ENCODE results near the gene LHX5. TPM values are rescaled to one million over a fixed set of nuclear protein-coding genes. Genes with fewer than 3 reads are reported as not detected.

Gene LHX5
- polyA plus RNA-seq, 2 donors: not detected

DNA sequence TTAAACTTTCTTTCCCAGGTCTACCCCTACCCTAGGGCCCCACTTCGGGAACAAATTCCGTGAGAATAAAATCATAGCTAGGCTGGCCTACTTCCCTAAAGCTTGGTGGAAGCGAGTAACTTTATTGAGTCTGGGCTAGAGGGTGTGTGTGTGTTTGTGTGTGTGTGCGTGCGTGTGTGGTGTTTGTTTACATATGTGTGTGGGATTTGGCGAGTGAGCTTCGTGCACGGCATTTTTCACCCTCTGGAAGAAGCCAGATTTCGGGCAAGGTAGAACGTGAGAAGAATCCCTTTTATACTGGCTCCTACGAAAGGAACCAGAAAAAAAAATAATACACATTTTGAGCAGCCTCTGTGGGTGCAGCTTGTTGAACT lies 7.5 kb upstream of the LHX5 start:
- Histone ChIP-seq H3K36me3 (ENCODE audit: control insufficient read depth in 2 of 2, insufficient read depth in 2 of 2, low read length in 1 of 2) (no peaks in the 10 kb centered on the region), H3K4me3 (ENCODE audit: low read depth in 1 of 2, low read length in 2 of 2) (no peak overlapping the region), H3K9me3 (ENCODE audit: control insufficient read depth in 2 of 2, insufficient read depth in 1 of 2, low read depth in 1 of 2, low read length in 1 of 2) (no peaks in the 10 kb centered on the region), H3K4me1 (ENCODE audit: control insufficient read depth in 2 of 2, insufficient read depth in 2 of 2, low read length in 1 of 2) (no peaks in the 10 kb centered on the region), H3K27me3 (ENCODE audit: control insufficient read depth in 1 of 2, insufficient read depth in 2 of 2, low read length in 2 of 2) (peaks cover 7 to 23% of the 10 kb centered on the region in 2 donors), H3K27ac (ENCODE audit: low read depth in 2 of 2, low read length in 1 of 2) (no peak overlapping the region)
- 7% methylated on average over 11 of the region's 11 CpGs for WGBS, 2 donors

DNA sequence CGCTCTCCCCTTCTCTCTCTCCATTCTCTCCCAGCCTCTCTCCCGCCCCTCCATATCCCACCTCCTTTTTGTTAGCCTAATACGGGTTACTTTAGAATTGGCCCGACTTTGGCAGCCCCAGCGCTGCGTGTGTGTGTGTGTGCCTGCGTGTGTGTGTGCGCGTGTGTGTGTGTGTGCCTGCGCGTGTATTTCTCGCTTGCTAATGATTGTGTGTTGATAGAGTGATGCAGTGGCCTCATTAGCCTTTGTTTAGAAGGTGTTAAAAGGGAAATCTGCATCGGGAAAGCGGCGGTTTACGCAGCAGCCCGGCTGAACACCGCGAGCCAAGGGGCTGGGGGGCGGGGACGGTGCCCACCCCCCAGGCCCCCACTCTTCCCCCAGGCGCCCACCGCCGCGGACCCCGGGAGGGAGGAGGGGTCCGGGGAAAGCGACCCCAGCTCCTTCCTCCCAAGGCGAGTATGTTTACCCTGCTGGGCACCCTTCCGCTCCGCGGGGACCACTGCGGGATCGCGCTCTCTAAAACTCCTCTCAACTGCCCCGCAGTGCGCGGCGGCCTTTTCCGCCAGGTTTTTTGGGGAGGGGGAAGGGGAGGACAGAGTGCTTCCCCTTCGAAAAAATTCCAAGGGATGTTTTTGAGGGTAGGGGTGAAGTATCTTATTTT lies 6.8 kb upstream of the LHX5 start:
- Histone ChIP-seq H3K4me1 (ENCODE audit: control insufficient read depth in 2 of 2, insufficient read depth in 2 of 2, low read length in 1 of 2) (no peaks in the 10 kb centered on the region), H3K4me3 (ENCODE audit: low read depth in 1 of 2, low read length in 2 of 2) (no peak overlapping the region), H3K27ac (ENCODE audit: low read depth in 2 of 2, low read length in 1 of 2) (no peak overlapping the region), H3K27me3 (ENCODE audit: control insufficient read depth in 1 of 2, insufficient read depth in 2 of 2, low read length in 2 of 2) (peaks cover 11 to 23% of the 10 kb centered on the region in 2 donors), H3K9me3 (ENCODE audit: control insufficient read depth in 2 of 2, insufficient read depth in 1 of 2, low read depth in 1 of 2, low read length in 1 of 2) (no peaks in the 10 kb centered on the region), H3K36me3 (ENCODE audit: control insufficient read depth in 2 of 2, insufficient read depth in 2 of 2, low read length in 1 of 2) (no peaks in the 10 kb centered on the region)
- 10 to 12% methylated on average over 41 of the region's 41 CpGs for WGBS, 2 donors

DNA sequence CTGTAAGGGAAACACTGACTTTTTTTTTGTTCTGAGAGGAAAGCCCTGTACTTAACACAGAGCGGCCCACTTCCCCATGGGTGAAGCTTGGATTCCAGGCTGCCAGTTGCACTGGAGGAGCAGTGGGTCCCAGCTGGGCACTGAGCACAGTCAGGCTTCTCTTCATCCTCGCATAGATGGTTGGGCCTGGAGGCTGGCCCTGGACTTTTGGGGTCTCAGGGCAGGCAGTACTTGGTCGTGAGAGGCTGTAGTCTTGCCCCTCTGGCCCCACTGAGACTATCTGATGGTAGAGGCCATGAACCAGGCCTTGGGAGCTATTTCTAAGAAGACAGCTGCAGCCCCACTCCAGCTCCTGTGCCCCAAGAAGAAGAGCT lies 6.2 kb upstream of the LHX5 start:
- H3K4me1 ChIP-seq (ENCODE audit: control insufficient read depth in 2 of 2, insufficient read depth in 2 of 2, low read length in 1 of 2): no peaks in the 10 kb centered on the region
- H3K27me3 ChIP-seq (ENCODE audit: control insufficient read depth in 1 of 2, insufficient read depth in 2 of 2, low read length in 2 of 2): peaks cover 11 to 23% of the 10 kb centered on the region in 2 donors
- no peak overlapping the region for H3K27ac ChIP-seq (ENCODE audit: low read depth in 2 of 2, low read length in 1 of 2)
- 5 to 13% methylated on average over 3 of the region's 3 CpGs for WGBS, 2 donors
- H3K9me3 ChIP-seq (ENCODE audit: control insufficient read depth in 2 of 2, insufficient read depth in 1 of 2, low read depth in 1 of 2, low read length in 1 of 2): no peaks in the 10 kb centered on the region
- H3K4me3 ChIP-seq (ENCODE audit: low read depth in 1 of 2, low read length in 2 of 2): no peak overlapping the region
- H3K36me3 ChIP-seq (ENCODE audit: control insufficient read depth in 2 of 2, insufficient read depth in 2 of 2, low read length in 1 of 2): no peaks in the 10 kb centered on the region

DNA sequence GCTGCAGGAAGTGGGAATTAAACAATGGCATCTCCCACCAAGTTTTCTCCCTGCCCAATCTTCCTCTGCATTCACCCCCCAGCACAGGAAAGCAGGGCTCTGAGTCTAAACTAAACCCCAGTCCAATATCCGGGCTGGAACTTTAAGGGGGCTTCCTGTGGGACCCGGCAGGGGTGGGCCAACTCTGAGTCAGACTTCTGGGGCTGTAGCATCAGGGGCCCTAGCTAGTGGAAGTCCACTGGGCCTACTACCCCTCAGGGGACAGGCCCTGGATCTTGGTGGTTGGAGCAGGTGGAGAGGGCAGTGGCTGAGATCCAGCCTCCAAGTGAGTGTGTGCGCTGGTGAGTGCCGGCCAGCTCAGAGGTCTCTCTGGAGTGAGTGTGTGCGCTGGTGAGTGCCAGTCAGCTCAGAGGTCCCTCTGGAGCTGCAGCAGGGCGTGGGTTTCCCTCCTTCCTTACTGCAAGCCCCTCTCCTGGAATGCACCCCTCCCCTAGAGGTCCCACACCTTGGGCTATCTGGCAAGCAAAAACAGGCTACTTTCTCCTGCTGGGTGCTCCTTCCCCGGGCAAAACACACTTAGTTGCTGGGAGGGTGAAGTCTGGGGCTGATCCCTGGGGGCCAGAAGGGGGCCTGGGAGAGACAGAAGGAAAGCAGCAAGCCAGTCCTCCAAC lies 5.6 kb upstream of the LHX5 start:
- no peak overlapping the region for H3K4me3 ChIP-seq (ENCODE audit: low read depth in 1 of 2, low read length in 2 of 2)
- H3K4me1 ChIP-seq (ENCODE audit: control insufficient read depth in 2 of 2, insufficient read depth in 2 of 2, low read length in 1 of 2): no peaks in the 10 kb centered on the region
- WGBS, 2 donors: 4 to 5% methylated on average over 7 of the region's 7 CpGs
- H3K27me3 ChIP-seq (ENCODE audit: control insufficient read depth in 1 of 2, insufficient read depth in 2 of 2, low read length in 2 of 2): peaks cover 11 to 27% of the 10 kb centered on the region in 2 donors
- no peak overlapping the region for H3K27ac ChIP-seq (ENCODE audit: low read depth in 2 of 2, low read length in 1 of 2)
- H3K9me3 ChIP-seq (ENCODE audit: control insufficient read depth in 2 of 2, insufficient read depth in 1 of 2, low read depth in 1 of 2, low read length in 1 of 2): peaks cover 0 to 2% of the 10 kb centered on the region in 2 donors
- H3K36me3 ChIP-seq (ENCODE audit: control insufficient read depth in 2 of 2, insufficient read depth in 2 of 2, low read length in 1 of 2): no peaks in the 10 kb centered on the region

DNA sequence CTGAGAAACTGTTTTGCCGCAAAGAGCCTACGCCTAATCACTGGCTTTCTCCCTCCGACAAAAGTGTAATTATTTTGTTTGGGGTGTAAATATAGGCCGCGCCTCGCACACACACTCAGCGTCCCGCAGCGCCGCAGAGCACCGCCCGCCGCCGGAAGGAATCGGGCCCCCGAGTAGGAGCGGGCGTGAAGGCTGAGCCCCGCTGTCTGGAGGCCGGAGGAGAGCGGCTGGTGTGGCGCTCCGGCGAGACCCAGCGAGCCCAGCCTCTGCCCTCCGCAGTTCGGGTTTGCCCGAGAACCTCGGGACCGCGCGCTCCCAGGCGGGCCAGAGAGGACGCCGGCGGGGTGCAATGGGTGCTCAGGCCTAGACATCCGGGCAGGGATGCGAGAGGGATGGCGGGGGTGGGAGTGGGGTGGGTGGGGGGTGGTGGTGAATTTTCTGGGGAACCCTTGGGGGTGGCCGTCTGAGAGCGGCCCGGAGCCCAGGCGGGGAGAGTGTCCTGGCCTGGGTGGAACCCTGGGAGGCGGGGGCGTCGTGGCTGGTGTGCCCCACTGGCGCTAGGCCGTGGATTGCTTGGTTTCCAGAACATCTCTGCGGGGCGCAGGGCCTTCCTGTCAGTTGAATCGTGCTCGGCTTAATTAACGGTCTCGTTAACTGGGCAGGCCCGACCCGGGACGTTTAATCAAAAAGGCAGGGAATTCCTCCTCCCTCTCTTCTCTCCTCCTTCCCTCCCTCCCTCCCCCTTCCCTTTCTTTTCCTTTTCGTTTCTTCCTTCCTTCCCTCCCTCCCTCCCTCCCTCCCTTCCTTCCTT lies 4.7 kb upstream of the LHX5 start:
- Histone ChIP-seq H3K4me1 (ENCODE audit: control insufficient read depth in 2 of 2, insufficient read depth in 2 of 2, low read length in 1 of 2) (no peaks in the 10 kb centered on the region), H3K9me3 (ENCODE audit: control insufficient read depth in 2 of 2, insufficient read depth in 1 of 2, low read depth in 1 of 2, low read length in 1 of 2) (peaks cover 0 to 2% of the 10 kb centered on the region in 2 donors), H3K27ac (ENCODE audit: low read depth in 2 of 2, low read length in 1 of 2) (no peak overlapping the region), H3K36me3 (ENCODE audit: control insufficient read depth in 2 of 2, insufficient read depth in 2 of 2, low read length in 1 of 2) (no peaks in the 10 kb centered on the region), H3K4me3 (ENCODE audit: low read depth in 1 of 2, low read length in 2 of 2) (no peak overlapping the region), H3K27me3 (ENCODE audit: control insufficient read depth in 1 of 2, insufficient read depth in 2 of 2, low read length in 2 of 2) (peaks cover 11 to 32% of the 10 kb centered on the region in 2 donors)
- WGBS, 2 donors: 3 to 4% methylated on average over 43 to 58 of the region's 58 CpGs

DNA sequence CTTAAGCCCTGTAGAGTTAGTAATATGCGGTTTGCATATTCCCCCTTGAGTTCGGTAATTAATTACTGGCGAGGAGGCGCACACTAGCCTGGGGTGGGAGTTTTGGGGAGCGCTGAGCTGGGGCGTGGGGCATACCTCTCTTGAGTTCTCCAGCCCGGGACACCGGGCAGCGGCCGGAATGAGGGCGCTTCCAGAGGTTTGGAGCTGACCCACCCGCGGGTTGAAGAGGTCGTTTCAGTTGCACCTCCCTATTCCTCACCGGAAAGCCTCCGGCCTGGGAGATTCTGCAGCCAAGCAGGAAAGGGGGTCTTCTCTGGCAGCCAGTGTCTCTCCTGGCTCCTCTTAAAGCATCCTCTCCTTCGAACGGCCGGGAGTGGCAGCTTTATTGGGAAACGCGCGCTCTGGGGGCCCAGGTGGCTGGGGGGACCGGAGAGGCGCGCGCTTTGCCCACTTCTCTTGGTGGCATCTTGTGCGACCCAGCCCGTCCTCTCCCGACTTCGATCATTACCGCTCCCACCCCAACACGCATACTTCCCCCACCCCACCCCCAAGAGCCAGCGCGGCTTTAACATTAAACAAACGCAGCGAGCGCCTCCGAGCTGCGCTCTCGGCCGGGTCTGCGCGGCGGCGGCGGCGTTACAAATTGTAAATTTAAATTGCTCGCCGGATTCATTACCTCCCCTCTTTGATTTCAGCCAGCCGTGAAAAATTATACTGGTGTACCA lies 3.9 kb upstream of the LHX5 start:
- no peaks in the 10 kb centered on the region for H3K4me1 ChIP-seq (ENCODE audit: control insufficient read depth in 2 of 2, insufficient read depth in 2 of 2, low read length in 1 of 2)
- 4 to 6% methylated on average over 50 of the region's 50 CpGs for WGBS, 2 donors
- H3K36me3 ChIP-seq (ENCODE audit: control insufficient read depth in 2 of 2, insufficient read depth in 2 of 2, low read length in 1 of 2): no peaks in the 10 kb centered on the region
- H3K27ac ChIP-seq (ENCODE audit: low read depth in 2 of 2, low read length in 1 of 2): no peak overlapping the region
- H3K9me3 ChIP-seq (ENCODE audit: control insufficient read depth in 2 of 2, insufficient read depth in 1 of 2, low read depth in 1 of 2, low read length in 1 of 2): peaks cover 0 to 2% of the 10 kb centered on the region in 2 donors
- H3K27me3 ChIP-seq (ENCODE audit: control insufficient read depth in 1 of 2, insufficient read depth in 2 of 2, low read length in 2 of 2): peaks cover 7 to 36% of the 10 kb centered on the region in 2 donors
- H3K4me3 ChIP-seq (ENCODE audit: low read depth in 1 of 2, low read length in 2 of 2): no peak overlapping the region

DNA sequence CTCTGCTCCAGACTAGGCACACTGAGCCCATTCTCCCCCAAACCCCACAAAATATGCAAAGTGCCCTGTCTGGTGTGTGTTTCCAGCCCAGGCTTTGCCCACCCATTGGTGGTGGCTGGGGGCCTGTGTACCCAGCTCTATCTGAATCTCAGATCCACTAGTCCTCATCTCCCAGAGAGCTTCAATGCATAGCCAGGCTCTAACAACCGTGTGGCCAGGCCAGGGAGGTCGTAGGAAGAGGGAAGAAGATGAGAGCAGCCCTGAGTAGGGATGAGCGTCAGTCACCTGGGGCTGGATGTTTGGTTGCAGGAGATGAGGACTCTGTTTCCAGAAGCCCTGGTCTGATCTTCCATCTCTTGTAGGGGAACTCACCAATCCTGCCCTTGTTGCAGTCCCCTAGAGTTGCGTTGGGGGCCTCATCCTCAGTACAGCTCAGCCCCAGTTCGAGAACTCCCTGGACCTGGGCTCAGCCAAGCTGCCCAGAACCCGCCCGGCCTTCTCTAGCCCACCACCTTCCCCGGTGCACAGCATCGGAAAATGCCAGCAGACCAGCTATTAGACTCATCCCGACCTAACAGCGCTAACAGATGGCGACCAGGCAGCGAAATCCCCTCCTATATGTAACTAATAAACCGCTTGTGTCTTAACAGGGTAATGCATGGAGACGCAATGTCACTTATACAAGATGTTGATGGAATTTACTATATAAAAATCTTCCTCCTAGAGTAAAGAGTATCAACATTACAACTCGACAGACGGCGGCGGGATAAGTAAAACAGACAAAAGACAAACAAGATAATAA lies 3.2 kb upstream of the LHX5 start:
- Histone ChIP-seq H3K4me3 (ENCODE audit: low read depth in 1 of 2, low read length in 2 of 2) (no peak overlapping the region), H3K27ac (ENCODE audit: low read depth in 2 of 2, low read length in 1 of 2) (no peak overlapping the region), H3K9me3 (ENCODE audit: control insufficient read depth in 2 of 2, insufficient read depth in 1 of 2, low read depth in 1 of 2, low read length in 1 of 2) (peaks cover 0 to 2% of the 10 kb centered on the region in 2 donors), H3K4me1 (ENCODE audit: control insufficient read depth in 2 of 2, insufficient read depth in 2 of 2, low read length in 1 of 2) (no peaks in the 10 kb centered on the region), H3K27me3 (ENCODE audit: control insufficient read depth in 1 of 2, insufficient read depth in 2 of 2, low read length in 2 of 2) (peaks cover 10 to 36% of the 10 kb centered on the region in 2 donors), H3K36me3 (ENCODE audit: control insufficient read depth in 2 of 2, insufficient read depth in 2 of 2, low read length in 1 of 2) (no peaks in the 10 kb centered on the region)
- 3 to 6% methylated on average over 19 of the region's 19 CpGs for WGBS, 2 donors

DNA sequence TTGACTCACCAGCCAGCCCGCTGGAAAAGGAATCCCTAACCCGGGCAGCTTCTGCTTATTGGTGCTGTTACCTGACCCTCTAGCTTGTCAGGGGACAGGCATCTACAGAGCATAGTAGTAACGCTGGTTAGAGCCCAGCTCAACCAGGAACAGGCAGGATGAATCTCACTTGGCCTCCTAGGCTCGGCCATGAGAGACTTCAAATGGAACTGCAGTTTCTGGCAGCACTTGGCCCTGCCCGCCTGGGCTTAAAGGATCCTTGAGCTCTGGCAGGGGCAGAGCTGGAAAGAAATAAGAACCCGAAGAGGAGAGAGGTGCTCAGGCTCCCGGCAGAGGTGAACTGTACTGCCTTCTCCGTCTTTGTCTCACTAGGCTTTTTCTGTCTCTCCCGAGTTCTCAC lies 2.3 kb upstream of the LHX5 start:
- peaks cover 15 to 37% of the 10 kb centered on the region in 2 donors for H3K27me3 ChIP-seq (ENCODE audit: control insufficient read depth in 1 of 2, insufficient read depth in 2 of 2, low read length in 2 of 2)
- no peaks in the 10 kb centered on the region for H3K4me1 ChIP-seq (ENCODE audit: control insufficient read depth in 2 of 2, insufficient read depth in 2 of 2, low read length in 1 of 2)
- peaks cover 0 to 2% of the 10 kb centered on the region in 2 donors for H3K9me3 ChIP-seq (ENCODE audit: control insufficient read depth in 2 of 2, insufficient read depth in 1 of 2, low read depth in 1 of 2, low read length in 1 of 2)
- 3% methylated on average over 9 of the region's 9 CpGs for WGBS, 2 donors
- no peak overlapping the region for H3K4me3 ChIP-seq (ENCODE audit: low read depth in 1 of 2, low read length in 2 of 2)
- no peaks in the 10 kb centered on the region for H3K36me3 ChIP-seq (ENCODE audit: control insufficient read depth in 2 of 2, insufficient read depth in 2 of 2, low read length in 1 of 2)
- H3K27ac ChIP-seq (ENCODE audit: low read depth in 2 of 2, low read length in 1 of 2): no peak overlapping the region

DNA sequence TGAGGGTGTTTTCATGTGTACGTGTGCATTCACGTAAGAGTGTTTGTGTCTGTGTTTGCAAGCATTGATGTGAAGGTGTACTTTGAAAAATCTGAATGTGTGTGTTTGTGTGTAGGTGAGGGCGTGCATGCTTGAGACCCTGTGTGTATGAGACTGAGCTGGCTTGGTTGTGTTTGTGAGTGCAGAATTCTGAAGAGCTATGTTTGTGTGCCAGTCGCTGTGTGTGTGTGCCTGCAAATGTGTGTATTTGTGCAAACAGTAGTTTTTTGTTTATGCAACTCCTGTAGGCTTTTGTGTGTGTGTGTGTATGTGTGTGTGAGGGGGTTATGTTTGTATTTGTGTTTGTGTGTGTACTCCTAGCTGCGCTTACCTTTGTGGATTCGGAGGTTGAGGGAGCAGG lies 1.7 kb upstream of the LHX5 start:
- H3K9me3 ChIP-seq (ENCODE audit: control insufficient read depth in 2 of 2, insufficient read depth in 1 of 2, low read depth in 1 of 2, low read length in 1 of 2): peaks cover 0 to 2% of the 10 kb centered on the region in 2 donors
- WGBS, 2 donors: 23 to 25% methylated on average over 6 of the region's 6 CpGs
- H3K27ac ChIP-seq (ENCODE audit: low read depth in 2 of 2, low read length in 1 of 2): no peak overlapping the region
- H3K27me3 ChIP-seq (ENCODE audit: control insufficient read depth in 1 of 2, insufficient read depth in 2 of 2, low read length in 2 of 2): peaks cover 15 to 32% of the 10 kb centered on the region in 2 donors
- no peaks in the 10 kb centered on the region for H3K4me1 ChIP-seq (ENCODE audit: control insufficient read depth in 2 of 2, insufficient read depth in 2 of 2, low read length in 1 of 2)
- no peak overlapping the region for H3K4me3 ChIP-seq (ENCODE audit: low read depth in 1 of 2, low read length in 2 of 2)
- H3K36me3 ChIP-seq (ENCODE audit: control insufficient read depth in 2 of 2, insufficient read depth in 2 of 2, low read length in 1 of 2): no peaks in the 10 kb centered on the region
